Retinal pigment epithelial cell (primary cell): Measurements from ENCODE around the gene ITGB1BP1.

Source experiments
- DNase-seq: peaks from one replicate; pipeline ENCODE4 v3.0.0-alpha.2; 2010; ENCODE audit warnings: low read depth
- H3K4me3 ChIP-seq: 2 replicates; pipeline ENCODE4 v1.5.1; 2011; ENCODE audit warnings: mild to moderate bottlenecking, low read length, control low read depth, moderate library complexity
- TF ChIP-seq, protein P1 (sequence below): conservative IDR thresholded peaks from 2 replicates; pipeline ENCODE4 v1.5.1; 2011; ENCODE audit warnings: low read depth, low read length, control low read depth, inconsistent platforms

ITGB1BP1 gene

DNA sequence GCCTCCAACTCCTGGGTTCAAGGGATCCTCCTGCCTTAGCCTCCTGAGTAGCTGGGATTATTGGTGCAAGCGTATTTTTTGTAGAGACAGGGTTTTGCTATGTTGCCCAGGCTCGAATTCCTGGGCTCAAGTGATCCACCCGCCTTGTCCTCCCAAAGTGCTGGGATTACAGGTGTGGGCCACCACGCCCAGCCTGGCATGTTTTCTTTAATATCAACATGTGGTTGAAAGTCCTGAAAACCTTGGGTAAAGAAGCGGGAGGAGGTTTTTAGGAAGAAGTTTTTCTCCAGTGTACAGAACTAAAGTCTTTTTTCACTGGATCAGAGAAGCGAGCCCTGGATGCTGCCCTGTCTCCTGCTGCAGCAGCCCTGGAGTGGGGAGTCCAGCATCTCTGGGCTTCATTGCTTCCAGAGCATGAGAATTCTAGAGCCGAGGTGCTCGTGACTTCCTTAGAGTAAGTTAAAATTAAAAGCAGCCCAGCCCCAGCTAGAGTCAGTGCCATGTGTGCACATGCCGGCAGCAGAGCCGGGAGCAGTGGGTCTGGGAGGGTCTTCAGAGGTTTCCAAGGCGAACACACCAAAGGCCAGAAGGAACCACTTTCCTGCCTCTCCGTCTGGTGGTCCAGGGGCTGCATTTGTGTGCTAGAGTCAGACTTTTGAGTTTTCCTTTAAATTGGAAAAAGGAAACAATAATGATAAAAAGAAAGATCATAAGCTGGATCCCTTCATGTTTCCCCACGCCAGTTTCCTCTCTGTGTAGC lies 31.2 kb downstream of the ITGB1BP1 start:
- TF ChIP-seq, protein P1, sequence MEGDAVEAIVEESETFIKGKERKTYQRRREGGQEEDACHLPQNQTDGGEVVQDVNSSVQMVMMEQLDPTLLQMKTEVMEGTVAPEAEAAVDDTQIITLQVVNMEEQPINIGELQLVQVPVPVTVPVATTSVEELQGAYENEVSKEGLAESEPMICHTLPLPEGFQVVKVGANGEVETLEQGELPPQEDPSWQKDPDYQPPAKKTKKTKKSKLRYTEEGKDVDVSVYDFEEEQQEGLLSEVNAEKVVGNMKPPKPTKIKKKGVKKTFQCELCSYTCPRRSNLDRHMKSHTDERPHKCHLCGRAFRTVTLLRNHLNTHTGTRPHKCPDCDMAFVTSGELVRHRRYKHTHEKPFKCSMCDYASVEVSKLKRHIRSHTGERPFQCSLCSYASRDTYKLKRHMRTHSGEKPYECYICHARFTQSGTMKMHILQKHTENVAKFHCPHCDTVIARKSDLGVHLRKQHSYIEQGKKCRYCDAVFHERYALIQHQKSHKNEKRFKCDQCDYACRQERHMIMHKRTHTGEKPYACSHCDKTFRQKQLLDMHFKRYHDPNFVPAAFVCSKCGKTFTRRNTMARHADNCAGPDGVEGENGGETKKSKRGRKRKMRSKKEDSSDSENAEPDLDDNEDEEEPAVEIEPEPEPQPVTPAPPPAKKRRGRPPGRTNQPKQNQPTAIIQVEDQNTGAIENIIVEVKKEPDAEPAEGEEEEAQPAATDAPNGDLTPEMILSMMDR = no peak
- H3K4me3 ChIP-seq = no peak overlapping the region
- DNase-seq = no peak

- DNase-seq = no peak
- TF ChIP-seq, protein P1 = no peak
These were observed 32.3 kb downstream of the ITGB1BP1 start for GRCh38 chr2:9390991-9391390.

GRCh38 chr2:9390151-9390850 lies 33.0 kb downstream of the ITGB1BP1 start:
- no peak for DNase-seq
- TF ChIP-seq, protein P1 = no peak
- no peak overlapping the region for H3K4me3 ChIP-seq

More at GRCh38 chr2:9390991-9391390, 32.3 kb downstream of the ITGB1BP1 start:
- no peak overlapping the region for H3K4me3 ChIP-seq

DNA sequence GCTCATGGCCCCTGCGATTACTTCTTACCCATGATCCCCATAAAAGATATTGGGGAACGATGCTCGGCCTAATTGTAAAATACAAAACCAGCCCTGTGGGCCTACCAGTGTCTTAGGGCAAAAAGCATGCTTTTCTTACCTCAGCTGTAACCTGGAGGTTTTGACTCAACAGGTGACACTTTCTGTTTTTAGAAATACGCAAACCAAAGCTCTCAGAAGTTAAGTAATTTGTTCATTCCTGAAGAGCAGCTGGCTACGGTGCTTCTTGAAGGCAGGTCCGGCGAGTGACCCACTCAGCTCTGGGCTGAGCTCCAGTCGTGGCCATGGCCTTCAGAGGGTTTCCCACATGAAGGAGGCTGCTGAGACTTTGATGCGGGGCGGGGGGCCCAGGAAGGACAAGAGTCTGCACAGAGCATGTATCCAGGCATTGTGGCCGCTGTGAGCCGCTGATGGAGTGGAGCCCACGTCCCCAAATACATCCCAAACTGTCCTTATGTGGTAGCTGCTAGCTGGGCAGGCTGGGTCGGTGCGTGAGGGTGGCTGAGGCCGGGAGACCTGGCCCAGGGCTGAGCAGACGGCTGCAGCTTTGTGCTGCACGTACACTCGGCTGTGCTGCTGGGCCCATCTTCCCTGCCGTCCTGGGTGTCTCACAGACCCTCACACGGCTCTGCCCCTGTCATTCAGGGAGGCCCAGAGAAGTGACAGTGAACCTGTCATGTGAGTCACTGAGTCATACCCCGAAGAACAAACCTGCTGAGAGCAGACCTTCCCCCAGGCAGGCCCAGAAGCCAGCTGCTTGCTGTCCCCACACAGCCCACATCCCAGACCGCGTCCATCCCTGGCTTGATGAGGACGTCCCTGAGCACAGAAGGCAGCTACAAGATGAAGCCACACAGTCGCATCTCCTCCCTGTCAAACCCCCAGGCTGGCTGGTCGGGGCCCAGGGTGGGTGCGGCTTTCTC lies 34.1 kb downstream of the ITGB1BP1 start:
- no peak overlapping the region for H3K4me3 ChIP-seq
- TF ChIP-seq, protein P1 = no peak
- no peak for DNase-seq

- TF ChIP-seq, protein P1 = no peak
- no peak for DNase-seq
- no peak overlapping the region for H3K4me3 ChIP-seq
These were observed 35.1 kb downstream of the ITGB1BP1 start for GRCh38 chr2:9388199-9388681.

DNA sequence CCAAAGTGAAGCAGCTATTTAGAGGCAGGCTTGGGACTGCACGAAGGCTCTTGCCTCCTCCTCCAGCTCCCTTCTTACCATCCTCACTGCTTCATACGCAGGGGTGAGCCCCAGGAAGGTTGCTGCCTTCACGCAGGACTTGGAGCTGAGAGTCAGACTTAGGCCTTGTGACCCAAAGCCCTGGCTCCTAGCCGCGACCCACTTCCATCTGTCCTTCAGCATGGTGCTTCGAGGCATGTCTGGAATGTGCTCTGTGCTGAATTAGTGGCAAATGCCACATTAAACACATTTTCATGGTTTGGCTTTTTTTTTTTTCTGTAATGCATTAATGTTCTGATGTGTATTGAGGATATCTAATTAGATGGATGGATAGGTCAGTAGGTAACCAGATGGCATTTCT lies 37.5 kb downstream of the ITGB1BP1 start:
- peak; percentile 85 for DNase-seq
- TF ChIP-seq, protein P1 = no peak
- no peak overlapping the region for H3K4me3 ChIP-seq
